A549 treated with CpdA at 1 μM for 4 hours (cell line): Measurements from ENCODE around the gene KCNJ5. TPM values are rescaled to one million over a fixed set of nuclear protein-coding genes. Genes with fewer than 3 reads are reported as not detected.

Experiments used
- total RNA-seq: library from RNA; stranded (reverse); fragments of 200-300 nt; extraction: Qiagen RNA extraction; gene quantifications from 5 replicates; pipeline ENCODE4 v1.2.3, GENCODE V29; 2022; ENCODE audit warnings: low read depth

Gene KCNJ5
- 0.08 to 0.12 TPM in 2 of 5 replicates, not detected in the others for total RNA-seq

GRCh38 chr11:128890543-128891368, at the start of gene KCNJ5:
KCNJ5 (plus strand) TSS chr11:128891356; CDS start chr11:128911274, 19,918 bp downstream.

GRCh38 chr11:128867277-128867676, 23.9 kb upstream of the KCNJ5 start, which contains the start of gene KCNJ1:
KCNJ1 (minus strand) TSS chr11:128867296; CDS start chr11:128840243, 27,053 bp downstream.

DNA sequence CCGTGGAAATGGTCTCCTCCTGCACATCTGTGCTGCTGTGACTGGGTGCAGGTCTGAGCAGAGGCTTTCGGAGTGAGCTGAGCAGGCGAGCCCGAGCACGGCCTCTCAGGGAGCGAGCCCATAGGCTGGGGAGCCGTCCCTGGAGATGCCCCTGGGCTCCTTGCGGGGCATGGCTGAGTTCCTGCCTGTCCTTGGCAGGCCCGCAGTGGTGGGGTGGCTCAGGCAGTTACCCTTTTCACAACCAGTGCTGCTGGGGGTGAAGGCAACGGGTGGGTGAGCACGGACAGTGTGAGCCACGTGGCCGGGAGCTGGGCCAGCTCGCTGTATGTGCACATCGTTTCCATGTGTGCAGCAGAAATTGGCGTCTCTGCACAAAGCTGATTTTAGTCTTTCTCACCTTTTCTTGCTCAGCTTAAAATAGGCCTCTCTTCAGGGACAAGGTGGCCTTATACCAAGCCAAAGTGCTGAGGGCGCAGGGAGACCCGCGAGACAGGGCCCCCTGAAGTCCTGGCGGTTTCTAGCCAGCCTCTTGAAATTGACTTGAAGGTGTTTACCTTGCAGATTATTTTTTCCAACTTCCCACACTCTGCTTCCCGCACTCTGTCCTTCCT, 51.8 kb downstream of the KCNJ5 start, which contains the start of gene TP53AIP1:
TP53AIP1 (minus strand) TSS at position 55 of the 611 bp plus-strand sequence. CDS start 5,053 bp downstream, outside the sequence.

Other genes with a start within 250 kb of the KCNJ5 start
- gene FLI1, start 197.3 kb upstream of the KCNJ5 start, total RNA-seq = 0.14 to 0.48 TPM (median 0.23 TPM) in 5 replicates
- gene KCNJ1, start 24.1 kb upstream of the KCNJ5 start, total RNA-seq = not detected in 5 replicates
- gene TP53AIP1, start 51.5 kb downstream of the KCNJ5 start, total RNA-seq = 0.02 to 0.16 TPM in 2 of 5 replicates, not detected in the others